Kidney epithelial cell (primary cell): ENCODE results near the gene CNTNAP3. TPM values are rescaled to one million over a fixed set of nuclear protein-coding genes. Genes with fewer than 3 reads are reported as not detected.
"Not testable (repeated sequence)": the region's sequence is repeated elsewhere in the genome, so short reads cannot be mapped to it uniquely, and the experiment has no call there.

ENCODE experiments used
- DNase-seq: peaks from one replicate; pipeline ENCODE4 v3.0.0-alpha.2; 2010; ENCODE audit warnings: low read depth
- H3K27me3 ChIP-seq: 2 replicates; pipeline ENCODE4 v1.6.0; 2011; ENCODE audit warnings: low read length; ENCODE audit not compliant: control insufficient read depth, insufficient read depth
- H3K36me3 ChIP-seq: 2 replicates; pipeline ENCODE4 v1.5.1; 2011; ENCODE audit warnings: low read length; ENCODE audit not compliant: control insufficient read depth, insufficient read depth
- H3K4me3 ChIP-seq: 2 replicates; pipeline ENCODE4 v1.5.1; 2011; ENCODE audit warnings: low read depth, mild to moderate bottlenecking, control low read depth, low read length
- total RNA-seq: library from RNA; depleted of rRNA; stranded (reverse); fragments of >200 nt; gene quantifications from 2 replicates; pipeline ENCODE4 v1.2.3, GENCODE V29; 2015

CNTNAP3 gene
- total RNA-seq: 2.5 and 2.8 TPM in 2 replicates

GRCh38 chr9:39287980-39288379 is at the start of gene CNTNAP3:
CNTNAP3 (minus strand) TSS chr9:39288167; CDS start chr9:39288064, 103 bp downstream.
- not testable (repeated sequence) for H3K27me3 ChIP-seq, DNase-seq, H3K36me3 ChIP-seq
- H3K4me3 ChIP-seq: peak within 1 kb of the TSS; percentile 48

- H3K27me3 ChIP-seq, DNase-seq, H3K36me3 ChIP-seq, H3K4me3 ChIP-seq: not testable (repeated sequence)
Measured at GRCh38 chr9:39279995-39280394, 8.0 kb downstream of the CNTNAP3 start.

- not testable (repeated sequence) for H3K36me3 ChIP-seq, H3K4me3 ChIP-seq, DNase-seq, H3K27me3 ChIP-seq
Measured at GRCh38 chr9:39242513-39242912, 45.5 kb downstream of the CNTNAP3 start.

DNA sequence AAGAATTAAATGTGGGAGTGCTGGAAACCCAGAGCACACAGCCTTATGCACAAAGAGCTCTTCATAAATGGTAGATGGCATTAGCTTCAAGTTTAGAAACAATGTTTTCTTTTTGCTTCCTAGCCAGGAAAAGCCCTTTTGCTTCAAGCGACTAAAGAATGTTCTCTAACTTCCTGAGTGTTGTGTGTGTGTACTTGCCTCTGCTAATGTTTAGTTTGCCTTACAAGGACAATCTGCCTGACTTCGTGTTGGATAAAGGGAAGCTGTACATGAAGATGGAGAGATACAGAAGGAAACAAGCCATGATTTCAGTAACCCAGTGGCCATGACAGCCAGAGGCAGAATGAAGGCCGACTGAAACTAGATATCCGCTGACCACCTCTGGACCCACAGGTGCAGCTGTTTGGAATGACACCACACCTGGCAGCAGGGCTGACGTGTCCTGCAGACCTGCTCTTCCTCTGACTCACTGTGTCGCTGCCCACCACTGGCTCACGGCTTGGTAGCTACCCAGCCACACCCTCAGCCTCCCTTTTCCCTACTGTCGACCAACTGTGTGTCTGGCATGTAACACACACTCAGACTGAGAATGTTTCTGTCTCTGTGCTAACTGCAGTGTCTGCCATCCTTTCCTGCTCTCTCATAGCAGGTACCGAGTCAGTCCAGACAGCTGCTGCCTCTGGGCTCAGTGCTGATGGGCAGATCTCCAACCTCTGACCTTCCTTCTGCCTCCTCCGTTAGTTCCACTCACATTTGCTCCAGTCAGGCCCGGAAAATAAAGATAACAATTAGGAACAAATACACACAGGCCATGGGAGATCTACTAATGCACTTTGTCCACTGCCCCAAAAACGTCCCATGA is 55.6 kb downstream of the CNTNAP3 start:
- not testable (repeated sequence) for H3K4me3 ChIP-seq, H3K36me3 ChIP-seq, DNase-seq, H3K27me3 ChIP-seq

DNA sequence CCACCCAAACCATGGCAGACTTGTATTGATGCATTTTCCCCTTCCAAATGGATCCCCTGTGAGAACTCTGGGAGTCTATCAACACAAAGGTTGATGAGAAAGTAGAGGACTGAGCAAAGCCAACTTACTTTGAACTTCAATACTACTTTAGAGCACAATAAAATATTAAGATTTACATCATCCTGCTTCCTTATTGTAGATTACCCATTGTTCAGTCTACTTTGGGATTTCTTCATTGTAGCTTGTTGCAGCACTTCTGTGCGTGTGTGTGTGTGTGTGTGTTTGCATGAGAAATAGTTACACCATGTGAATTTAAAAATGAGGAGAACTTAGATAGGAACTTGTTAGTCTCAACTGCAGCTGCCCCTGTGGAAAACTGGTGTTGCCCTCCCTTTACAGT is 72.0 kb downstream of the CNTNAP3 start:
- not testable (repeated sequence) for H3K36me3 ChIP-seq, DNase-seq, H3K27me3 ChIP-seq, H3K4me3 ChIP-seq

DNA sequence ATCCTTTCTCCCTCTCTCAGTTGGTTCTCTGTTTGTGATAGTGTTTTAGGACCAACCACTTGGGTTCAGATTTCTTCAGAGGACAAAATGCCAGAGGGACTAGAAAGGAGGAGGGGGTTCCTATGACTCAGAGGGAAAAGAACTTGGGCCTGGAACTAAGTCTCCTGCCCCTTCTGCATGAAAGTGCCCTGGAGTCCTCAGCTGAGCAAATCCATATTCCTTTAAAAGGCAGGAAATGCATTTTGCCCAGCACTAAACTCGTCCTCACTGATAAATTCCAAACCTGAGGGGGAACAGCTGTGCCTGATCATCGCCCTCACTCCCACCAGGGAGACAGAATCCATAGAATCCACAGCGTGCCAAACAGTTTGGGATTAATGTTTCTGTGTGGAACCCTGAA is 78.2 kb downstream of the CNTNAP3 start:
- DNase-seq, H3K4me3 ChIP-seq, H3K36me3 ChIP-seq, H3K27me3 ChIP-seq: not testable (repeated sequence)

DNA sequence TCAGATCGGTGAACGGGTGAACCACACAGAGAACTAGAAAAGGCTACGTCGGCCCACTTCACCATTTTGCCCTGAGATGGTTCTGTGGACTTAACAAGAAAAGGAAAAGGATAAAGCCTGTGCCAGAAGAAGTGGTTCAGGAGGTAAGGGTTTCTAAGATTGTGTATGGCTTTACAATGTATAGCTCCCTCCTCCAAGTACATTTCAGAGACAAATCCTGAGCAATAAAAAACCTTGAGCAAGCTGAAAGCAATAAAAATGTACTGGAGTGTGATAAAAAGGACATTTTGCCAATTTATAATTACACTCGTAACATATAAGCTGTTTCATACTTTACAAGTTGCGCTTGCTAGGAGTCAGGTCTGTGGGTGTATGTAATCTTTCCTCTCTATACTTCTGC is 81.3 kb downstream of the CNTNAP3 start:
- H3K4me3 ChIP-seq, H3K36me3 ChIP-seq, H3K27me3 ChIP-seq, DNase-seq: not testable (repeated sequence)

DNA sequence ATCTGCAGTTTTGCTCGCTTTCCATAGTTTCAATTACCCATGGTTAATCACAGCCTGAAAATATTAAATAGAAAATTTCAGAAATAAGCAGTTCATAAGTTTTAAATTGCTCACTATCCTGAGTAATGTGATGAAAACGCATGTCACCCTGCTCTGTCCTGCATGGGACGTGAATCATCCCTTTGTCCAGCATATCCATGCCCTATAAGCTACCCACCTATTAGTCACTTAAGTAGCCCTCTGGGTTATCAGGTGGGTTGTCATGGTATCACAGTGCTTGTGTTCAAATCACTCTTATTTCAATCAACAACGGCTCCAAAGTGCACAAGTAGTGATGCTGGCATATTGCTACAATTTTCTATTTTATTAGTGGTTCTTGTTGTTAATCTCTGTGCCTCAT is 82.1 kb downstream of the CNTNAP3 start:
- DNase-seq, H3K36me3 ChIP-seq, H3K4me3 ChIP-seq, H3K27me3 ChIP-seq: not testable (repeated sequence)

GRCh38 chr9:39200412-39200811 is 87.6 kb downstream of the CNTNAP3 start:
- H3K36me3 ChIP-seq, H3K27me3 ChIP-seq, DNase-seq, H3K4me3 ChIP-seq: not testable (repeated sequence)

DNA sequence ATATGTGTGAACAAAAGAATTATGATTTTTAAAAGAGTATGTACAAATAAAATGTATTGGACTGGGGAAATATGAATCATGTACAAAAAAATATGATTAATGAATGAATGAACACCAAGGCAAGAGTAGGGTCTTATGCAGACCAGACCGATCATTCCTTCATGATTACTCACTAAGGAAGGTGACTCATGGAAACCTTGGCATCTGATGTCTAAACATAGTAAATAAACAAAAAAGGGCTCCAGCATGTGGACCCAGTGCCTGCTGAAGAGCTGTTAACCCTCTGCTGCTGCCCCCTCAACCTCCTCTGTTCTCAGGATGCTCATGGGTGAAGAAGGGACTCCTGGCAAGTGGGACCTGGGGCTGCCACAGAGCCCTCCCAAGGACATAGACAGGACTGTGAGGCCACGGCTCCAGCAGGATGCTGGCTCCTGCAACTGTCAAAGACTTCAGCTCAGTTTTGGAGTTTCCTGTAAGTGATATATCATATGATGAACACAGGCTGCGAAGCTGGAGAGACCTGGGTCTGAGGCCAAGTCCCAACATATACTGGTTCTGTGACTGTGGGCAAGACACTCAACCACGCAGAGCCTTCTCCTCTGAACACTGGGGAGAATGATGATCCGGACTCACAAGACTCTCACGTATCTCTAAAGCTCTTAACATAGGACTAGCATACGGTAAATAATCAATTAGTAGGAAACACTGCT is 89.8 kb downstream of the CNTNAP3 start:
- not testable (repeated sequence) for DNase-seq, H3K4me3 ChIP-seq, H3K27me3 ChIP-seq, H3K36me3 ChIP-seq

DNA sequence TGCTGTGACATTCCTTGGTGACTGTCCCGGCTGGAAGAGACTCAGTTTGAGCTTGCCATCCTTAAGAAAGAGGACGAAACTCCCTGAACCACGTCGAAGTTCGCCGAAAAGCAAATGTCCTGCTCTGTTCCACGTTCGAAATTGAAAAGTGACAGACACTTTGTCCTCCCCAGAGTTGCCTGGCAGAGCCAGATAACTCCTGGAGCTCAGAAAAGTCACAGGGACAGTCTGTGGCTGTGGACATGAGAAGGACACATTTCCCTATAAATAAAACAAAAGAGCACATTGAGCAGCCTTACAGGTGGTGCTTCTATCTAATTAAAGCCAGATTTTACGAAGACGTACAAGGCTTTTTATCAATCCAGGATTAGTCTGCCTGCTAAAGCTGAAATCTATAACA is 116.6 kb downstream of the CNTNAP3 start:
- H3K4me3 ChIP-seq, H3K36me3 ChIP-seq, H3K27me3 ChIP-seq, DNase-seq: not testable (repeated sequence)

DNA sequence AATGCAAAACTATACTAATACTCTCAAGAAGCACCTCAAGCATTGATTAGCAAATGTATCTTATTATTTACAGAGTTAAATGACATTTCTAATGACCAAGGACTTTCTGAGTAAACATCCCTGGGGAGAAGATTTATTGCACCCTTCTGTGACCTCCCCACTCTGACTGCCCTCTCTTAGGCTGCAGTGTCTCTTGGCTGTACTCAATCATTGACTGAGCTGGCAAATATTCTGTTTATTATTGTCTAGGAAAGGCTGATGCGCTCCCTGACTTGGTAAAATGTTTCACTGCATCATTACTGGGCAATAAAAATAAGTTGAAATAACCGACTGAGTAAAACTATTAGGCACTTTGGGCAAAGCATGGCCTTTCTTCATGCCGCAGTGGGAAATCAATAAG is 130.3 kb downstream of the CNTNAP3 start:
- DNase-seq, H3K36me3 ChIP-seq, H3K27me3 ChIP-seq, H3K4me3 ChIP-seq: not testable (repeated sequence)

DNA sequence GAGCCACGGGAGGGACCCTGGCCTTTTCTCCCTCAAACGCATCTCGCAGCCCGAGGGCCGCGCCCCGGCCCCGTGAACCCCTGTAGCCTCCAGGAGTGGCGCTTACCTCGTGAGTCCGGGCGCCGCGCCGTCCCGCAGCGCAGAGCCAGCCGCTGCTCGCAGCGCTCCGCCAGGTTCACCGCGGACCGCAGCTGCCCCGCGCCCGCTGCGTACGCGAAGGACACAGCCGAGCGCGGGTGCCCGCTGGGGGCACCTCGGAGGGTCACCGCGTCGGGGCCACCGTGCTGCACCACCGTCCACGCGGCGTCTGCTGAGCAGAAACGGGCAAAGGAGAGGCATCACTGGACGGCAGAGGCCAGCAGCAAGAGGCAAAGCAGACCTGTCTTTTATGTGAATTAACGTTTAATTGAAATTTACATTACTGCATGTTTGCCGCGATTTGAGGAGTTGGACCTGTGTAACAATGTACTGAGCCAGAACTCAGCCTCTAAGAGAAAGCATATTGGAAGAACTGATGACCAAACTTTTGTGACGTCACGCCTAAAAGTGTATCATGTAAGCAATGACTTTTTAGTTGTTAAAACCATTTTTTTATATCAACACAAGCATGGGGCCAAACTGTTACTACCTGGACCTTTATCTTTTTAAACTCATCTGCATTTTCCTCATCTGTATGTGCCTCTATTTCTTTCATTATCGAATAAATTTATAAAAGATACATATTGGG is 155.0 kb downstream of the CNTNAP3 start:
- not testable (repeated sequence) for DNase-seq, H3K27me3 ChIP-seq, H3K4me3 ChIP-seq, H3K36me3 ChIP-seq

DNA sequence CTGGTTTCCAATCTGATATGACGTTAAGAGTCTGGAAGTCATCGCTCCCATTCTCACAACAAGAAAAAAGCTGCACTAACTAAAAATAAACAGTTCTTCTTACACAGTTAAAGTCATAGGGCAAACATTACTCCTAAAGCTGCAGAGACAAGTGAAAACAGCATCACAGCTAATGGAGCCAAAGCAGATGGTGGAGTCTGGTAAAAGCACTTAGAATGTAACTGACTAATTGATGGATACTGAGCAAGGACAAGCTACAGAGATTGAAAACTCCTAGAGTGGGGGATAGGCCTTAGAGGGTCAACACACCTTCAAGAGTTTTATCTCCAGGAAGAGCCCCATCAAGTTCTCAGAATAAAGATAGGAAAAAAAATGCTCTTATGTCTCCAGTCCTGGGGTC is 166.6 kb downstream of the CNTNAP3 start:
- H3K4me3 ChIP-seq, H3K36me3 ChIP-seq, DNase-seq, H3K27me3 ChIP-seq: not testable (repeated sequence)

DNA sequence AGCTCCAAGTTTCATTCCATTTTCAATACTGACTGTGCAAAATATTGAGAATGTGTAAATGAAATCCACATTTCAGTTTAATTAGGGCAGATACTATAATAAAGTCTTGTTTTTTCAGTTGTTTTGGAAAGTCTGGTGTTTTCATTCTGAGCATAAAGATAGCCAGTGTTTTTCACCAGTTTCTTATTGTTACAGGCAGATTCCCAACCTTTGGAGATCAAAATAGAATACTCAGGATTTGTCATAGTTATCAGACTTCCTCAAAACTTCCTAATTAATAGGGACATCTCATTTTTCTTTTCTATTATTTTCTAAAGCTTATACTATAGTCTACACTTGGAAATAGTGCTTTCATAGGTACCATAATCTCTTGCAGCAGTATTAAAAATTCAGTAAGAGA is 176.2 kb downstream of the CNTNAP3 start:
- H3K36me3 ChIP-seq, H3K4me3 ChIP-seq, DNase-seq, H3K27me3 ChIP-seq: not testable (repeated sequence)
